Ramos (cell line): Measurements from ENCODE around the gene KRTAP9-7.

ENCODE experiments used
- in situ Hi-C: fragments of 300-500 bp; cut with MboI; formaldehyde crosslinking; loops from one replicate; pipeline ENCODE4 v1.14.3; 2022; ENCODE audit warnings: low sequenced_read_pairs; ENCODE audit not compliant: unreplicated experiment

Gene KRTAP9-7

DNA sequence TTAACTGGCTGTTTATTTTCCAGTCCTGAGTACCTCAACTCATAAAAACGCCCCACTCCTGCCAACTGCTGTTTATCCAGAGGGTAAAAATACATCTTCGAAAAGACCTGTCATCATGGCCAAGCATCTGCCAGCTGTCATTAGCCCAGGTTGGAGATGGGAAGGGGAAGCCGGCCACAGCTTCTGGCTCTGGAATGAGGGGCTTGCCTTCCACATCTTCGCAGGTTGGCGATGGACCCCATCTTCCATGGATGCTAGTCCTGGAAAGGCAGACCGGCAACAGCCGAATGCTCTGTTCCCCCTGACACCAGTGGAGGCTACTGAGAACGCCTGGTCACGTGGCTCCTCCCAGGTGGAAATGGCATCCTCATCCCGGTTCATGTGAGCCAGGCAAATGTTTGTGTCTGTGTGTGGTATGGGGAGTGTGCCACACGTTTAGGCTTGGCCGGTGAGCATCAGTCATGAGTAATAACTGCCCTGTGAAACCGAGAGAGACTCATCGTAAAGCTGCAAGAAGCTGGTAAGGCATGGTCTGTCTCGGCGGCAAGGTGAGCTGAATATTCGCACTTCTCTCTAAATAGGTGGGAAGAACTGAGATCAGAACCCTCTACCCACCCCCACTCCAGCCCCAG, 40.4 kb downstream of the KRTAP9-7 start:
- in situ Hi-C loops: no loop called here

DNA sequence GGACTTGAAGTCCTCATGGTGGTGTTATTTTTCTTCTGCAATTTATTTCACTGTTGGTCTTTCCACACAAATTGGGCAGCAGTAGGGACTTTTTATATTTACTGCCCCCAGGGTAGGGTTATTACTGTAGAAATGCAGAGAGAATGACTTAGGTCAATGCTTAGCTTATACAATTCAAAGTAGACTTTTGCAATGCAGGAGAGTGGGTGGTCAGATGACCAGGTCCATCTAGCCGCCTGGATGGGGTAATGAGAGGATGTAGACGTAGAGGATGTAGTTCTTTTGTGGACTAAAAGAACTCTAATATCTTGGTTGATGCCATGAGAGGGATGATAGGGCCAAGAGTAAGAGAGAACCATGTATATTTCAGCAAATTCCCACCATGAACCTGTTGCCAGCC, 42.7 kb downstream of the KRTAP9-7 start:
- in situ Hi-C loops: no loop called here

DNA sequence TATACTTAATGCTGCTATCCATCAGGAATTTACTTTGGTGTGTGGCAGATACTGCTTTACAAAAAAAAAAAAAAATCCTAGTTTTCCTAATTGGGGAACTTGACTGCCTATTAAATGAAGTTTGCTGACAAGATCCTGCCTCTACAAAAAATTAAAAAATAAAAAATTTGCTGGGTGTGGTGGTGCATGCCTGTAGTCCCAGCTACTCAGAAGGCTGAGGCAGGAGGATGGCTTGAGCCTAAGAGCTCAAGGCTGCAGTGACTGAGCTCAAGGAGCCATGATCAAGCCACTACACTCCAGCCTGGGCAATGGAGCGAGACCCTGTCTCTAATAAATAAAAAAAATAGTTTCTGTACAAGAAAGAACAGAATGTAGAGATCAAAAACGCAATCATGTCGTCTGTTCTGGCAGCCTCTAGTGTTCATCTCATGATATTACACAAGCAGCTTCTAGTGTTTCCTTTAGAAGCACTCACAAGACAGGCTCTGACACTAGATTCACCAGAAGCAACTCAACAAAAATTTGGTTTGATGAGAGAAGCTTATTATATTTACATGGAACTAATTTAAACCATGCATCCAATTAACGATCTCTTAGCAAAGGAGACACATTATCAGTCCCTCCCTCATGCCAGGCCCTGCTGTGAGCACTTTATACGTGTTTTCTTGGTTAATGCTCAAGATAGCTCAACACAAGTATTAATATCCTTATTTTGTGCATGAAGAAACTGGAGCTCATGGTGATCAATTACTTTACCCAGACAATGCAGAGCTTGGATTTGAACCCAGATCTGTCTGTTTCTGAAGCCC, 46.8 kb downstream of the KRTAP9-7 start:
- in situ Hi-C loops: no loop called here

DNA sequence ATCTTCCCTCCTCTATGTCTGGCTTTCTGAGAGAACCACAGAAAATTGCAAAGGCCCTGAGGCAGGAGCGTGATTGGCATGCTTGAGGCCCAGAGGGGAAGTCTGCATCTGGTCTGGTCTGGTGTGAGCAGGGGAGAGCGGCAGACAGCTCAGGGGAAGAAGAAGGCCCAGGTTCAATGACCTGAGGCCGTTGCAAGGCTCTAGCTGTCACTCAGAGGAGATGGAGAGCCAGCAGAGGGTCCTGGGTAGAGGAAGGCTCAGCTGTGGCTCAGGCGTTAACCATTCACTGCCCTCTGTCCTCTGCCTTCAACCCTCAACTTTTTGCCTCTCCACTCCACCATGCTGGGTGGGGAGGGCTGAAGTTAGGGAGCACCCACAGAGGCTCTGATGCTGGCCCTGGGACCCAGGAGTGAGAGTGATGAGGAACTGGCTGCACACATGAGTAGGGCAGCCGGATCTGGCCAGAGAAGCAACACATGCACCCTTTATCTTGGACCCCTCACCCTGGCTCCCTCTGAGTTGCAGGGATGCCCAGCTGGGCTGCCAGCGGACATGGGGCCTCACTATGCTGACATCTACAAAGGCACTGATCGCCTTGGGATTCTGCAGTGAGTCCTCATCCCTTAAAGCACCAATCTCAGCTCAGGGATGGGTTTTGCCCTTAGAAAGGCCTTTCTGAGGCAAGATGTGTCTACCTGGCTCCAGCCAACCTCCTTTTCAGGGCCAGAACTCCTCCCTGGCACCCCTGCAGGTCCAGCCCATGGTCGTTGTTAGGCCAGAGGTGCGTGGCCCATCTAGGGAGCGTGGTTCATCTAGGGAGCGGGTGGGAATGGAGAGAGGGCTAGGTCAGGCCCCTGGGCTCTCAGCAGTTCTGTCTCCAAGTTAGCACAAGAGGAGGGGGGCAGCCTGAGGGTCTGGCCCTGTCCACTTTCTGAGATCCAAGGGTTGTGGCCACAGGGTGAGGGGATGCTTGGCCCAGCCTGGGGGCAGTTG, 47.7 kb downstream of the KRTAP9-7 start:
- in situ Hi-C loops: no loop called here

DNA sequence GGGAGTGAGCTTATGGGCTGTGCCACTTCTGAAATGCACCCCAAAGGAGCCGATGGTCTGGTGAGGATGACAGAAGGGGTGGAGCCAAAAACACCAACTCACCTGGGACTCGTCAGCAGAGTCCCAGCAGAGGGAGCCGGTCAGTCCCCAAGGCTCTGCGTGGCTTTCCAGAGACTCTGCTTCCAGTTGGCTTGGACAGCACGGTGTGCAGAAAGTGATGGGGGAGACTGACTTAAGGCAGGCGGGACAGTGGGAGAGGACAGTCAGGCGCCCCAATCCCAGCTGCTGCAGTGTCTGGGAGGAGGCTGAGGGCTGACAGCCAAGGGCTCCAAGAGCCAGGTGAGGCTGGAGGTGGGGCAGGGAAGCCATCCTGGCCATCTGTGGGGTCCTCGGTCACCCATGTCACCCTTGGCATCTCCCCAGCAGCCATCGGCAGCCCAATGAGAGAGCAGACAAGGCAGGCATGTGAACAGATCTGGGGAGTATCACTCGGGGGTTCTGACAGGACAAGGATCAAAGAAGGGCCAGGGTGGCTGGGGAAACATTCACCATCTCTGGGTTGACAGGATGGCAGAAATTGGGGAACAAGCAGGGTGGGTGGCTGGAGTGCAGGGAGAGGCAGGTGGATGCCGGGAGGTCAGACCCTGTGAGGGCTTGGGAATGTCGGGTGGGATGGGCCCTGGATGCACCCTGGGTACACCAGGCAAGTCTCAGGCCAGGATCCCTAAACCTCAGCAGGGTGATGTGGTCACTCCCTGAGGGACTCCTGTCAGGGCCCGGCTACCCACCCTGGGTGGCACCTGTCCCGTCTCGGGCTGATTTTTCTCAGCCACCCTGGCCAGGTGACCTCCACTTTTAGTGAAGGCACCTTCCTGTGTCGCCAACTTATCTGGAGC, 48.9 kb downstream of the KRTAP9-7 start:
- in situ Hi-C loops: no loop called here

DNA sequence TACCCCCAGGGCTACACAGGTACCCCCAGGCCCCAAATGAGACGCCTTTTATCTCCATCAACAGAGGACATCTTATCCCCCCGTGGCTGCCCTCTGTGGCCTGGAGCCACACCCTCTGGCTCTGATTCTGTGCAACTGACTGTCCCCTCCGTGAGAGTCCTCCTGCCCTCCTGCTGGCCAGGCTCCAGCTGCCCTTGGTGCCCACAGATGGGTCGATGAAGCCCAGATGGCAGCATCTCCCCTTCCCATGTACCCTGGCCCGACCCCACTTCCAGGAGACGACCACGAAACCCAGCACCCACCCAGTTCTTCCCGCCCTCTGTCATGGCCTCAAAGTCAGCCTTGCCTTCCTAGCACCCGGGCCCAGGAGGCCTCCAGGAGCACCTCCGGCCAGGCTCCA, 49.6 kb downstream of the KRTAP9-7 start:
- in situ Hi-C loops: no loop called here

DNA sequence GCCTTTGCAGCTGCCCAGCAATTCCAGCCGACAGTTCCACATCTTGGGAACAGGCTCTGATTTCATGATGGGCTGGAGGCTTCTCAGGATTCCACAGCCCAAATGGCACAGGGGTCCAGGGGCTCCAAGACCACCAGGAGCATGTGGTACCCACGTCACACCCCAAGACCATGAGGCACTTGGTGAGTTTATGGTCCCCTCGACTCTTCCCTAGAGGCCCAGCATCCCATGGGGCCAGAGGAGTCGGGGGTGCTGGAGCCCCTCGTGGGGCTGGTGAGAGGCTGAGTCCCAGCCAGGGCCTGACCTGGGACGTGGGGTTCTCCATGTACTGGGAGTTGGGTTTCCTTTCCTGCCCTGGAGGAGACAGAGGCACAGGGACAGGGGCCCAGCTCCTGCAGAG, 50.1 kb downstream of the KRTAP9-7 start:
- in situ Hi-C loops: no loop called here
